ENCODE results near the gene WSB2.
"Not testable (repeated sequence)": the region's sequence is repeated elsewhere in the genome, so short reads cannot be mapped to it uniquely, and the experiment has no call there.

Gene WSB2

DNA sequence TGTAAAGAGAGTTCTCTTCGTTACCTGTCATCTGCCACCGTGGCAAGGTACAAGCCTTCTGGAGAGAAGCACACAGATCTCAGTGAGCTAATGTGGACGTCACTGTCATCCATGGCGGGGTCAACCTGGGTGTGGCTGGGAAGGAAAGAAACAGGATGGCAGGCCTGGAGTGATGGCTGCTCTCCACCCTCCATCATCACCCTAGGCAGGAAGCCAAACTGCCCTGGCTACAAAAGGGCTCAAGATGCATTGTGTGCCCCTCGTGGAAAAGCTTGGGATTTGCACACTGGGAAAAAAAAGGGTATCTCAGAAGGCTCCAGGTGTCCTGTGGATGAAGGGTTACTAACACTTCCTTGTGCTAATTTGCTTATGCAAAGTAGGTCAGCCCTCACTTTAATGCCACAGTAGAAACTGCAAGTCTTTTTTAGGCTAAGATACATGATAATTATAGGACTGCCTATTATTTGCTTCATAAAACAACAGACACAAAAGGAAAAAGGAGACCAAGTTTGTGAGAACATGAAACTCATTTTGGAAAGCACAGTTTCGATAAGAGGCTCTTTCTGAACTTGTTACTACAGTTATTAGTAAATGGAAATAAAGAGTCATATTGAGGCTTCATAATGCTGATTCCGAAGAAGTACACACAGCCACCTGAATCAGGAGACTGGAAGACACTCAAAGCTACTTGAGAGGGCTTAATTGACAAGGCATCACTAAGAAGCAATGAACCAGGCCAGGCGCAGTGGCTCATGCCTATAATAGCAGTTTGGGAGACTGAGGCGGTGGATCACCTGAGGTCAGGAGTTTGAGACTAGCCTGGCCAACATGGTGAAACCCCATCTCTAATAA is 25.6 kb downstream of the WSB2 start:
- no peak for DNase-seq (ENCODE audit: low spot score)

DNA sequence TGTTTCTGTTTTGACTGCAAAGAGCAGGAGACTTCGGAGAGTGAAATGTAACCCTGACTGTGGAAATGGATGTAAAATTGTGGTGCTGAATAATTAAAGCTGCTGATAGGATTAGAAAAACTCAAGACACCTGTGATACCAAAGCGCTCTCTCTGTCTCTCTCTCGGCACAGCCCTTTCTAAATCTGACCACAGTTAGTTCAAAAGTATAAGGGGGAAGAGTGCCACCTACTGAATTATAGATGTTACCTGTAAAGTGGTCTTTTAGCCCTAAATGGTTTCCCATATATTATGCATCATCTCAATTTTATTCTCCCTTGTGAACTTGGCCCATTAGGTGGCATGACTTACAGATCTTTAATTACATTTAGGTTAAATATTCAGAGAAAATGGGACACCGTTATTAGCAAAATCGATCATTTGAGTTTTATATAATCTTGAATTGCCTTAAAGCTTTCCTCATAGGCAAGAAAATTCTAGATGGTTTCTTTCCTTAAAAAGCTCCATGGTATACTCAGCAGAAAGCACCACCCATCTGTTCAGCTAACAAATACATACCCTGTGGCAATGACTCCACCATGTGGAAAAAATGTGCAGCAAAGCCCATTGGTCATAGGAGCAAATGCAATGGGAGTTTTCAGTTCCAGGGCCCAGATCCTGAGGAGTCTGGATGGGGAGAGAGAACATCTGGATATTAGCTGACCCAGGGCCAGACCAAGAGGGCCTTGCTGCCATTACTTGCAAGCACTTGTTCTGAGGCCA is 26.4 kb downstream of the WSB2 start:
- DNase-seq (ENCODE audit: low spot score), result peak; percentile 27

- DNase-seq (ENCODE audit: low spot score), result no peak
These were observed 27.1 kb downstream of the WSB2 start for GRCh38 chr12:118033902-118034301.

- DNase-seq (ENCODE audit: low spot score), result no peak
These were observed 27.7 kb downstream of the WSB2 start for GRCh38 chr12:118033323-118033722.

DNA sequence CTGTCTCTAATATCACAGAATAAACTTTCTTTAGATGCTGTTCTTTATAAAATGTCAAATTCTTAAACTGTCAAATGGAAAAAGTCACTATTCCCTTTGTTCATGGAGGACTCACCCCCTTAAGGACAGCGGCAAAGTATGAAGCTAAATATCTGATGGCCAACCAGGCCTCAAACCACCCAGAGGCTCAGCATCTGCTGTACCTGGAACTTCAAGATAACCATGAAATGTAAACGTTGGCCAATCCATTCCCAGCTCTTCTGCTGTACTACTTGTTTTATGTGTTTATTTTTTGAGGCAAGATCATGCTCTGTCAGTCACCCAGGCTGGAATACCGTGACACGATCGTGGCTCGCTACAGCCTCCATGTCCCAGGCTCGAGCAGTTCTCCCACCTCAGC is 28.8 kb downstream of the WSB2 start:
- DNase-seq (ENCODE audit: low spot score), result no peak

DNA sequence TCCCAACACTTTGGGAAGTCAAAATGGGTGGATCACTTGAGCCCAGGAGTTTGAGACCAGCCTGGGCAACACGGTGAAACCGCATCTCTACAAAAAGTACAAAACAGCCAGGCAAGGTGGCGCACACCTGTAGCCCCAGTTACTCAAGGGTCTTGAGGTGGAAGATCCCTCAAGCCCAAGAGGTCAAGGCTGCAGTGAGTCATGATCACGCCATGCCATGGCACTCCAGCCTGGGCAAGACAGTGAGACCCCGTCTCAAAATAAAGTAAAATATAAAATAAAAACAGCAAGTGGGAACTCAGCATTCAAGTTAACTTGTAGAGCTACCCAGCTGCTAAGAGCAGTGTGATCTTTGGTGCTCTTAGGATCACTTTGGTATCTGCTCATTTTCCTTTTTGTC is 31.8 kb downstream of the WSB2 start:
- no peak for DNase-seq (ENCODE audit: low spot score)

DNA sequence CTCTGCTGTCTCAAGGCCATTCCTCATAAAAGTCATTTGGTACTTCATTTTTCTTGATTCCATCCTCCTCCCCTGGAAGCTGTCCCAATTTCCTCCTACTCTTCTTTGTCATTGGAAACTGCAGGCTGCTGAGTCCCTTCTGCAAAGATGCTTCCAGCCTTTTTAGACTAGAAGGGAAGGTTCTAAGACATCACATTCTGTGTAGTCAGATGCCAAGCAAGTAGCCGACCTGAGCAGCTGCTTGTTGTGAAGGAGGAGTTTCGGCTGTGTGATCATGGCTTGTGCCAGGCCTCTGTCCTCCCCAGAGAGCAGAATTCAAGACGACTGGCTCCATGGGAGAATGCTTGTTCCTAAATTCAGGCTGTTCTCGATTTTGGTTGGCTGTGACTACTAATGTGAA is 35.8 kb downstream of the WSB2 start:
- no peak for DNase-seq (ENCODE audit: low spot score)

GRCh38 chr12:118023301-118023860 is 37.6 kb downstream of the WSB2 start:
- no peak for DNase-seq (ENCODE audit: low spot score)

DNA sequence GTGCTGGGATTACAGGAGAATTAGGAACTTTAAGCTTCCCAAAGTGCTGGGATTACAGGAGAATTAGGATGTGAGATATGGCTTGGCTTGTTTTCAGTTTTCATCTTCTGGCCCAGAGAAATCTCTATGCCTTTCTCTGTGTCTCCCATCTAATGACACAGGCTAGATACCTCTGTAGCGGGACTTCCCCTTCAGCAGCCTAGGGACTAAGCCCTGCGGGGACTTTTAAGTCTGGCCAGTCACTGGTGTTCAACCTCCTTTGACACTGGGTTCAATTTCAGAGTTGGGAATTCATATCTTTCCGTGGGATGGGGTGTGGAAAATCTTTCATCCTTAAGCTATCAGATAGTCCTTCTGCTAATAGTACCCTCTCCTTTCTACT is 38.3 kb downstream of the WSB2 start:
- no peak for DNase-seq (ENCODE audit: low spot score)

GRCh38 chr12:118022097-118022727 is 38.8 kb downstream of the WSB2 start:
- DNase-seq (ENCODE audit: low spot score), result not testable (repeated sequence)

DNA sequence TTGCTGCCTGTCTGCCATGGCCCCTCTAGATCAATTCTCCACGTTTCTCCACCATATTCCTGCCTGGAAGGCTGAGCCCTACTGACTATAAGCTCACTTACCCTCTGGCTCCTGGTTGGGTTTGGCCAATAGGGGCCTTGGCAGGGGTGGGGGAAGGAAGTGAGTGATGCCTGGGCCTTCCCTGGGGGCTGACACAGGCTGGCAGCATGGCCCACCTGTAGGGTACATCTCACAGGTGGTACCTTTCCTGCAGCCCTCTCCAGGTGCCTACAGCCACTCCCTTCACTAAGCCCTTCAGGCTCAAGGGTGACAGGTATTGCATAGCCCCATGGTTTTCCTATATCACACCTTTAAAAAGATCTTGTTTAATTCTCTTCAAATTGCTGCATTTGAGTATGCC is 40.9 kb downstream of the WSB2 start:
- no peak for DNase-seq (ENCODE audit: low spot score)

DNA sequence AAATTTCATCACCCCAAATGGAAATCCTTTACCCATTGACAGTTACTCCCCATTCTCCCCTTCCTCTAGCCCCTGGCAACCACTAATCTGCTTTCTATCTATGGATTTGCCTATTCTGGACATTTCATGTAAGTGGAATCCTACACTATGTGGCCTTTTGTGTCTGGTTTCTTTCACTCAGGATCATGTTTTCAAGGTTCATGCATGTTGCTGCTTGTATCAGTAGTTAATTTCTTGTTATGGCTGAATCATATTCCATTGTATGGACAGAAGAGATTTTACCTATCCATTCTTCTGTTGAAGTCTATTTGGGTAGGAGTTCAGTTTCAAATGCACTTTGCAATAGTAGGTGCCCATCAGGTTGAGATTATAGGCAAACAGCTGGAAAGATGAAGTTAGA is 43.1 kb downstream of the WSB2 start:
- DNase-seq (ENCODE audit: low spot score), result no peak

DNA sequence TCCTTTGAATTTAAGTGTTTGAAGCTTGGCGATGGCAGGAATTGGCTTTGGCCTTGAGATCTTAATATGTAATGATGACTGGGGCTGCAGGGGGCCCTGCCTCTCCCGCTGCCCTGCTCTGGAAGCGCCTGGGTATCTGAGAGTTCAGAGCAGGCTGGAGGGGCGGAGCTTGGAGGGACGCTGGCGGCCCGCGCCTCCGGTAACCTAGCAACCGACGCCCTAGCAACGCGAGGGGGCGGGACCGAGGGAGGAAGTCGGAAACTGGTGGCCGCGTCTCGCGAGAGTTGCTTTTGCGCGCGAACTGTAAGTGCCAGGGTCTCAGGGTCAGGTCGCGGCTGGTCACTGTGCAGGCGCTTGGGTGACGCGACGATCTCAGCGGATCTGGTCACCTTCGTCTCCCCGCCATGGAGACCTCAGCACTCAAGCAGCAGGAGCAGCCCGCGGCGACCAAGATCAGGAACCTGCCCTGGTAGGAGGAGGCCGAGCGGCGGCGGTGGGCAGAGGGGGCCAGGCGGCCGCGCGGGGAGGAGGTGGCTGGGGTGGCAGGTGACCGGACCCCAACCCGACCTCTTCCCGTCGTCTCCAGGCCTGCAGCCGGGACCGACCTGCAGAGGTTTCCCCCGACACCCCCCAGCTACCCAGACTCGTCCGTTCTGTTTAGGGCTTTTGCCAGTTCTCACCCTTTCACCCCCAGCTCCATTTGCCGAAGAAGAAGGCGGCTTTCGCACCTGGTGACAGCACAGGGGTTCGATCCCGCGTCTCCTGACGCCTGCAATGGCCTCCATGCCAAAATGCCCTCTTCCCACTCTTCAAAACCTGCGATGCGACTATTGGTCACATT is 44.3 kb downstream of the WSB2 start, which contains the start of gene RFC5:
Gene RFC5 (plus strand): TSS at position 280 of the 841 bp plus-strand sequence. CDS start 125 bp downstream, at position 405.
- peak; percentile 95 for DNase-seq (ENCODE audit: low spot score)

DNA sequence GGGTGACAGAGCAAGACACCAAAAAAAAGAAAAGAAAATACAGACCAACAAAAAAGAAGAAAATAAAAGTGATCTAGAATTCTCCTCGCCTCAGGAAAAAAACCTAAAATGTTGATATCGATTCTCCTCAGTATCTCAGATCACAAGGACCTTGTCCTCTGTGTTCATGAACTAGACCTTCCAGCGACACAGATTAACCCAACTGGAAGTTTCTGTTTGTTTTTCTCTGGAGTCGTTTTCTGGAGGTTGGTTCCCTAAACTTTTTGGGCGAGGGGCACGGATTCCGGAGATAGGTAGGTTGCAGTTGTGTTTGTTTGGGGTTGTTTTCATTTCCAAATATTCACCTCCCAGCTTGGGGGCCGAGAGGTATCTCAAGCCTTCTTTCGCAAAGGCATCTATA is 45.0 kb downstream of the WSB2 start:
- DNase-seq (ENCODE audit: low spot score), result no peak

GRCh38 chr12:118015306-118015705 is 45.7 kb downstream of the WSB2 start:
- no peak for DNase-seq (ENCODE audit: low spot score)

DNA sequence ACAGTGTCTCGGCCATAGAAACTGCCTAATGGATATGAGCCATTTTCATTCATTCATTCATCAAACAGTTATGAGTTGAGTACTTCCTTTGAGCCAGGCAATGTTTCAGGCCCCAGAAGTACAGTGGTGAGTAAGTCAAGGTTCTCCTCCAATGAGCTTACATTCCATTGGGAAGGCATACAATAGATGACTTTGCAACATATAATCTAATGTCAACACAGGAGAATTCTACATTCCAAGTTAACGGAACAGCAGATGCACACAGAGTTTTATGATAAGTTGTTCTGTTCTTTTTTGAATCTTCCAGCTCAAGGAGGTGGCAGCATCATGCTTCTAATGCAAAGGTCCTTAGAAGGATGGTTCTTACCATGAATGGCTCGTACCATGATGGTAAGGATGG is 47.7 kb downstream of the WSB2 start:
- DNase-seq (ENCODE audit: low spot score), result no peak

GRCh38 chr12:118011961-118012360 is 49.0 kb downstream of the WSB2 start:
- DNase-seq (ENCODE audit: low spot score), result no peak

DNA sequence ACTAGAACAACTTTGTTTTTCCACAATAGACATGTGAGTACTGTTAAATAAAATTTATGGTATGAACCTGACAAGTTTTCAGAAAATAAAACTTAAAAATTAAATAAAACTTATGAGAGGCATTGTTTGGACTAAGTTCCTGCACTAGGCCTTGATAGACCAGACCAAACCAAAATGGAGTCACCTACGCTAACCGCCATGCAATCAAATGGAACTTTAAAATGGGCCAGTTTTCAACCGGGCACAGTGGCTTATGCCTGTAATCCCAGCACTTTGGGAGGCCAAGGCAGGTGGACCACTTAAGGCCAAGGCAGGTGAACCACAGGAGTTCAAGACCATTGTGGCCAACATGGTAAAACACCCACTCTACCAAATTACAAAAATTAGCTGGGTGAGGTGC is 49.6 kb downstream of the WSB2 start:
- DNase-seq (ENCODE audit: low spot score), result no peak

- no peak for DNase-seq (ENCODE audit: low spot score)
These were observed 50.1 kb downstream of the WSB2 start for GRCh38 chr12:118010903-118011302.

- DNase-seq (ENCODE audit: low spot score), result not testable (repeated sequence)
These were observed 61.2 kb downstream of the WSB2 start for GRCh38 chr12:117999806-118000205.

- DNase-seq (ENCODE audit: low spot score), result no peak
These were observed 62.3 kb downstream of the WSB2 start for GRCh38 chr12:117998719-117999118.
